ENCODE measurements around the gene SACM1L.

Gene SACM1L

DNA sequence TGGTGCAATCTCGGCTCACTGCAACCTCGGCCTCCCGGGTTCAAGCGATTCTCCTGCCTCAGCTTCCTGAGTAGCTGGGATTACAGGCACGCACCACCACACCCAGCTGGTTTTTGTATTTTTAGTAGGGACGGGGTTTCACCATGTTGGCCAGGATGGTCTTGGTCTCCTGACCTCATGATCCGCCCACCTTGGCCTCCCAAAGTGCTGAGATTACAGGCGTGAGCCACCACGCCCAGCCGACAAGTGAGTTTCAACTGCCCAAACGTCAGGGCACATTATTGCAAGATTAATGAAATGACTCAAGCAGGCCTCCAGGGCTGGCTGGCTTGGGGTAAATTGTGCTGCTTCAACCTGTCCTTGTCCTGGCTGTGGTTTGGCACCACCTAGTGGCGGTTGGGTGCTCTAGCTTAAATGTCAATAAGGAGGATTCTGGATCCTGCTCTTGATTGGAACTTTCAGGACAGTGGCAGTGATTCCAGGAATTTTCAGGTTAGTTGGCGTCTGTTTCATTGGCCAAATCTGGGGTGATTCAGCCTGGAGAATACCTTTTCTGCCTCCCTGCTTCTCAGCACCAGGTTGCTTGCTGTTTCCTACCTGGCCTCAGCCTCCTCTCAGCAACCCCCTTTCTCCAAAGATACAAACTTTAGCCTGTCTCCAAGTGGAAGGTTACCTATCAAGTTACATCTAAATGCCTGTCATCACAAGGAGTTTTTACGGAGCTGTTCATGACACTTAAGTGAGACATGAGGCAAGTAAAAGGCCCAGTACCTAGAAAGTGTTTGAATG is 32.4 kb upstream of the SACM1L start:
- TF ChIP-seq, protein P1, sequence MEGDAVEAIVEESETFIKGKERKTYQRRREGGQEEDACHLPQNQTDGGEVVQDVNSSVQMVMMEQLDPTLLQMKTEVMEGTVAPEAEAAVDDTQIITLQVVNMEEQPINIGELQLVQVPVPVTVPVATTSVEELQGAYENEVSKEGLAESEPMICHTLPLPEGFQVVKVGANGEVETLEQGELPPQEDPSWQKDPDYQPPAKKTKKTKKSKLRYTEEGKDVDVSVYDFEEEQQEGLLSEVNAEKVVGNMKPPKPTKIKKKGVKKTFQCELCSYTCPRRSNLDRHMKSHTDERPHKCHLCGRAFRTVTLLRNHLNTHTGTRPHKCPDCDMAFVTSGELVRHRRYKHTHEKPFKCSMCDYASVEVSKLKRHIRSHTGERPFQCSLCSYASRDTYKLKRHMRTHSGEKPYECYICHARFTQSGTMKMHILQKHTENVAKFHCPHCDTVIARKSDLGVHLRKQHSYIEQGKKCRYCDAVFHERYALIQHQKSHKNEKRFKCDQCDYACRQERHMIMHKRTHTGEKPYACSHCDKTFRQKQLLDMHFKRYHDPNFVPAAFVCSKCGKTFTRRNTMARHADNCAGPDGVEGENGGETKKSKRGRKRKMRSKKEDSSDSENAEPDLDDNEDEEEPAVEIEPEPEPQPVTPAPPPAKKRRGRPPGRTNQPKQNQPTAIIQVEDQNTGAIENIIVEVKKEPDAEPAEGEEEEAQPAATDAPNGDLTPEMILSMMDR (IDR thresholded peaks at IDR 0.05; ENCODE audit: low read depth, low read length, missing control alignments) = peak; percentile 90
- in situ Hi-C loops (cut with HindIII; ENCODE audit: low sequenced_read_pairs) = loop anchor here (25.0 kb wide), 1 partner anchor 619 kb away; the partner anchor contains the start of gene CLEC3B
- H3K4me3 ChIP-seq (ENCODE audit: low read depth, low read length) = no peak overlapping the region

DNA sequence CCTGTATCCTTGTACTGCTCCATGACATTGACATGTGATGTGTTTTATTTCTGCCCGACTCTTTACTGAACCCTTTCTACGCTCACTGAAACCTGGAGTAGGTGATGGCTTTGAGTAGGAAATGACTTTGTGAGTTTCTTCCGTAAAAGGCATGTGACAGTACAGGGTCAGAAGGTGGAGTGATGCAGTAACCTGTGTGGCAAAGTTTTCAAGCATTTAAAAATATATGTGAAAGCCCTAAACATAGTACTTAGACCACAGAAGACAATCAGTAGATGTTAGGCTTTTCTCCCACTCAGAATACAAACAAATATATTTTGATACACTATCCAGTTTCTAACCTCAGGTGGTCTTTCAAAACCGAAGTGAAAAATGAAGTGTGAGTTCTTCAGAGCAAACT is 31.3 kb upstream of the SACM1L start:
- H3K4me3 ChIP-seq (ENCODE audit: low read depth, low read length) = no peak overlapping the region
- TF ChIP-seq, protein P1 (IDR thresholded peaks at IDR 0.05; ENCODE audit: low read depth, low read length, missing control alignments) = no peak
- no peak for DNase-seq (ENCODE audit: low read depth)
- in situ Hi-C loops (cut with HindIII; ENCODE audit: low sequenced_read_pairs) = loop anchor here (25.0 kb wide), 1 partner anchor 621 kb away; the partner anchor contains the start of gene CLEC3B

More for the DNA sequence above, 32.4 kb upstream of the SACM1L start:
- DNase-seq (ENCODE audit: low read depth) = peak; percentile 93

DNA sequence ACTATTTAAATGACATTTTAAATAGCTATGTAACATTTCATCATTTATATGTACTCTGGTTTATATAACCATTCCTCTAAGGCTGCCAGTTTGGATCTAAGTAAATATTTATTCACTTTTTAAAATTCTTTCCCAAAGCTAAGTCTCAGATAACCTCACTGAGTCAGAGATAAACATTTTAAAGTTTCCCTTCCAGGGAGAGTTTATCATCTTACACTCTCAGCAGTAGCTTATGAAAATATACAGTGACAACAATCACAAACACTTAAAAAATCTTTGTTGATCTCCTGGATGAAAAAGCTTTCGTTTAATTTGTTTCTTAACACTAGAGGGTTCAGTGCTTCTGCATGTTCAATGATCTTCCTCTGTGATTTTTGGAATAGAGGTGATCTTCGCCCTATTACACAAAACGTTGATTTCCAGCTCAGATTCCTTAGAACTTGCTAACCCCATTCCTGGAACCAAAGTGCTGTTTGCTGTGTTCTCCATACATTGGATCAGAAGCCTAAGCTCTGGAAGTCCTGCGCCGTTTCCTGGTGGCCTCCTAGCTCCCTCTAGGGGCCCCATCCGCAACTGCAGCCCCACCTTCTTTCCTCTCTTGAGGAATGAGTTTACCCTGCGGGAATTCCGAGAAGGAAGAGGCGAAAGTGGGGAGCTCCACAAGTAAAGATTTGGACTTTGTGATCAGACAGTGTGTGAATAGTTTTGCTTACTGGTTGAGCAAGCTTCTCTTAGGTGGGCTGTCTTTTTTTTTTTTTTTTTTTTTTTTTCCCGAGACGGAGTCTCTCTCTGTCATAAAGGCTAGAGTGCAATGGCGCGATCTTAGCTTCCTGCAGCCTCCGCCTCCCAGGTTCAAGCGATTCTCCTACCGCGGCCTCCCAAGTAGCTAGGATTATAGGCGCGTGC is 29.3 kb upstream of the SACM1L start:
- in situ Hi-C loops (cut with HindIII; ENCODE audit: low sequenced_read_pairs) = loop anchor here (5.0 to 25.0 kb wide), 2 partner anchors 138 to 623 kb away; partner anchors contain the start of gene CLEC3B
- no peak for DNase-seq (ENCODE audit: low read depth)
- TF ChIP-seq, protein P1 (IDR thresholded peaks at IDR 0.05; ENCODE audit: low read depth, low read length, missing control alignments) = peak; percentile 98
- H3K4me3 ChIP-seq (ENCODE audit: low read depth, low read length) = no peak overlapping the region

DNA sequence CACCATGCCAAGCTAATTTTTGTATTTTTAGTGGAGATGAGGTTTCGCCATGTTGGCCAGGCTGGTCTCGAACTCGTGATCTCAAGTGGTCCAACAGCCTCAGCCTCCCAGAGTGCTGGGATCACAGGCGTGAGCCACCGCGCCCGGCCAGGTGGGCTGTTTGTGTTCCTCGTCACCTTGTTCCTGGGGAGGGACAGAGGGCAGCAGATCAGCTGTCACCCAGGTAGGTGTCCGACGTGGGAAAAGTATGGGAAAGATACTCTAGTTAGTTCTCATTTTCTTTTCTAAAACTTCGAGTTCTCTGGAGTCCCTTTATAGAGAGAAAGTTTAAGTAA is 28.7 kb upstream of the SACM1L start:
- TF ChIP-seq, protein P1 (IDR thresholded peaks at IDR 0.05; ENCODE audit: low read depth, low read length, missing control alignments) = no peak
- DNase-seq (ENCODE audit: low read depth) = no peak
- H3K4me3 ChIP-seq (ENCODE audit: low read depth, low read length) = no peak overlapping the region
- in situ Hi-C loops (cut with HindIII; ENCODE audit: low sequenced_read_pairs) = loop anchor here (5.0 to 25.0 kb wide), 2 partner anchors 138 to 623 kb away; partner anchors contain the start of gene CLEC3B

DNA sequence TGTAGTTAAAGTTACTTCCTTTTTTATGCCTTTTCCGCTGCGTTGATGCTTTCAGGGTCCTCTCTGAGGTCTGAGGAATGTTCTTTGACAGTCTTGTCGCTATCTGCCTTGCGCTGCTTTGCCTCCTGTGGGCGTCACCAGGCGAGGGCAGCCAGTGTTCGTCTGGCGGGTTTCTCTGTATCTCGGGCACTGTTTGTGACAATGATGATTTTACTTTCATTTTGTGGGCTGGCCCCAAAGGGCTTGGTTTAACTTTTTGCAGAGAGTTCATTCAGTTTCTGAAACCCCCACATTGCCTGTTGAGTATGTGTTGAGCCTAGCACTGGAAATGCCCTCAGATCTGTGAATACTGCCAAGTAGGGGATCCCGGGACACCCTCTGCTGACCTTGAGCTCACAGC is 24.6 kb upstream of the SACM1L start:
- in situ Hi-C loops (cut with HindIII; ENCODE audit: low sequenced_read_pairs) = loop anchor here (5.0 to 25.0 kb wide), 2 partner anchors 142 to 627 kb away; partner anchors contain the start of gene CLEC3B
- TF ChIP-seq, protein P1 (IDR thresholded peaks at IDR 0.05; ENCODE audit: low read depth, low read length, missing control alignments) = no peak
- H3K4me3 ChIP-seq (ENCODE audit: low read depth, low read length) = no peak overlapping the region
- no peak for DNase-seq (ENCODE audit: low read depth)

DNA sequence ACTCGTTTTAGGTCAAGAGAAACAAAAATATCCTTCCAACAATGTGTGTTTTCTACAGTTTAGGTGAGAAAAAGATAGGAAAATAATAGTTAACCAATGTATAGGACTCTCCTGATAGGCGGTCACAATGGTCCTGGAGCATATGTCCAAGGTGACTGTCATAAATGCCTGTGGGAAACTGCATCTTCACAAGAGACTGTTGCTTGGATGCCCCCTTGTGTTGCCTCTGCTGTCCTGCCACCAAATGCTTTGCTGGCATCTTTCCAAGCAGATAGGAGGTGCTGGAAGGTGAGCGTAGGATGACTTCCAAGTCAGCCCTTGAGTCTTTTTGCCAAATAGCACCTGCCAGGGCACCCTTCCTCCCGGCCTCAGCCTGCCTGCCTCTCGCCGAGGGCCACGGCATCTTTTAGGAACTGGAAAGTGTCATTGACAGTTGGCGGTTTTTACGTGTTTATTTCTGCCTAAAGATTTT is 24.1 kb upstream of the SACM1L start:
- in situ Hi-C loops (cut with HindIII; ENCODE audit: low sequenced_read_pairs) = loop anchor here (5.0 to 25.0 kb wide), 2 partner anchors 448 to 628 kb away; partner anchors contain the start of gene CLEC3B
- no peak overlapping the region for H3K4me3 ChIP-seq (ENCODE audit: low read depth, low read length)
- TF ChIP-seq, protein P1 (IDR thresholded peaks at IDR 0.05; ENCODE audit: low read depth, low read length, missing control alignments) = peak; percentile 45
- no peak for DNase-seq (ENCODE audit: low read depth)
